Coronary artery (tissue), 2 donors: ENCODE results near the gene TGFB2.

ENCODE experiments used
- DNase-seq: peaks from one replicate; pipeline ENCODE4 v3.0.0-alpha.2; 2017; ENCODE audit warnings: low spot score
- H3K27ac ChIP-seq, 2 donors: fragments of 200-600 bp; sonication (generic); one replicate each; pipeline ENCODE4 v1.5.1; 2016 to 2019
- H3K4me3 ChIP-seq: fragments of 200-600 bp; sonication (generic); 2 replicates; pipeline ENCODE4 v1.5.1; 2016; ENCODE audit warnings: mild to moderate bottlenecking, moderate library complexity
- CTCF ChIP-seq: fragments of 200-600 bp; sonication (generic); IDR thresholded peaks from one replicate; pipeline ENCODE4 v1.5.1; 2019; ENCODE audit warnings: antibody characterized with exemption

TGFB2 gene

GRCh38 chr1:218459878-218460711 lies 115.0 kb downstream of the TGFB2 start:
- no peak for DNase-seq
- TF ChIP-seq CTCF: no peak
- Histone ChIP-seq H3K4me3 (peak overlapping the region; percentile 37), H3K27ac (peak overlapping the region; percentile 78 to 87)

GRCh38 chr1:218461351-218461750 lies 116.2 kb downstream of the TGFB2 start:
- DNase-seq: no peak
- Histone ChIP-seq H3K4me3 (no peak overlapping the region), H3K27ac (peak overlapping the region; percentile 78 to 87)
- TF ChIP-seq CTCF: no peak

- Histone ChIP-seq H3K27ac (peak overlapping the region; percentile 81 to 87), H3K4me3 (no peak overlapping the region)
- DNase-seq: no peak
- no peak for TF ChIP-seq CTCF
Observed at GRCh38 chr1:218462116-218462515, 117.0 kb downstream of the TGFB2 start.

- H3K4me3 ChIP-seq: no peak overlapping the region
- TF ChIP-seq CTCF: no peak
- DNase-seq: no peak
- peak overlapping the region; percentile 81 to 87 for H3K27ac ChIP-seq
Observed at GRCh38 chr1:218462587-218462986, 117.5 kb downstream of the TGFB2 start.

- no peak for TF ChIP-seq CTCF
- peak; percentile 74 for DNase-seq
- Histone ChIP-seq H3K27ac (peak overlapping the region; percentile 81 to 87), H3K4me3 (peak overlapping the region; percentile 53)
Observed at GRCh38 chr1:218463194-218464156, 118.3 kb downstream of the TGFB2 start.

- no peak for TF ChIP-seq CTCF
Observed at GRCh38 chr1:218464871-218465270, 119.7 kb downstream of the TGFB2 start.

More at GRCh38 chr1:218464871-218465270, 119.7 kb downstream of the TGFB2 start:
- no peak overlapping the region for H3K4me3 ChIP-seq
- peak overlapping the region in 1 of 2 donors; percentile 54 for H3K27ac ChIP-seq
- no peak for DNase-seq
